HepG2 (cell line): ENCODE results near the gene TNFRSF9. TPM values are rescaled to one million over a fixed set of nuclear protein-coding genes. Genes with fewer than 3 reads are reported as not detected.

Experiments
- ATF3 ChIP-seq: sonication (generic); formaldehyde crosslinking; IDR thresholded peaks from 2 replicates; pipeline ENCODE4 v1.4.0; 2020; ENCODE audit warnings: missing genetic modification reagents
- GRHL1 ChIP-seq: sonication (generic); formaldehyde crosslinking; conservative IDR thresholded peaks from 2 replicates; pipeline ENCODE4 v1.8.0; 2022; ENCODE audit warnings: missing genetic modification reagents
- KLF13 ChIP-seq: sonication (generic); formaldehyde crosslinking; IDR thresholded peaks from 2 replicates; pipeline ENCODE4 v1.4.0; 2020; ENCODE audit warnings: mild to moderate bottlenecking, missing genetic modification reagents
- RARA ChIP-seq: IDR thresholded peaks from 2 replicates; pipeline ENCODE4 v1.6.1; 2016; ENCODE audit warnings: missing genetic modification reagents, missing compliant biosample characterization
- ZBTB40 ChIP-seq, 2 experiments: fragments of 450-650 bp in 1 of 2; sonication (generic) in 1 of 2; formaldehyde crosslinking in 1 of 2; IDR thresholded peaks; 2 replicates each; pipeline versions ENCODE4 v1.6.1 to v1.8.0; 2016 to 2022; ENCODE audit warnings: antibody characterized with exemption in 1 of 2, mild to moderate bottlenecking in 1 of 2, missing genetic modification reagents in 1 of 2
- ZNF432 ChIP-seq: sonication (generic); formaldehyde crosslinking; IDR thresholded peaks from 2 replicates; pipeline ENCODE4 v1.5.0; 2020; ENCODE audit warnings: missing genetic modification reagents, mild to moderate bottlenecking, borderline replicate concordance
- ZNF639 ChIP-seq: conservative IDR thresholded peaks from 2 replicates; pipeline ENCODE4 v1.6.1; 2018; ENCODE audit warnings: missing genetic modification reagents
- ZNF678 ChIP-seq: sonication (generic); formaldehyde crosslinking; IDR thresholded peaks from 2 replicates; pipeline ENCODE4 v1.4.0; 2020; ENCODE audit warnings: mild to moderate bottlenecking, missing genetic modification reagents
- ZSCAN30 ChIP-seq: sonication (generic); formaldehyde crosslinking; IDR thresholded peaks from 2 replicates; pipeline ENCODE4 v1.5.0; 2020; ENCODE audit warnings: mild to moderate bottlenecking, missing genetic modification reagents
- polyA plus RNA-seq, 8 experiments: library from polyadenylated mRNA; depleted of rRNA in 3 of 8; stranded (reverse) in 7 of 8; unstranded in 1 of 8; fragments of >200 nt; fragmentation: Illumina TruSeq in 4 of 8; extraction: Trizol in 4 of 8; gene quantifications; 2 replicates each; pipeline versions ENCODE4 v1.2.1 to v1.2.3, GENCODE V29; 2011 to 2016; ENCODE audit warnings: low read depth in 4 of 8, missing spikeins in 1 of 8, mixed read lengths in 1 of 8; ENCODE audit not compliant: insufficient read depth in 1 of 8
- total RNA-seq, 5 experiments: library from RNA; depleted of rRNA; stranded (reverse); fragments of >200 nt; fragmentation: Illumina TruSeq; extraction: Trizol; gene quantifications; 2 replicates each; pipeline ENCODE4 v1.2.3, GENCODE V29; 2016; ENCODE audit warnings: low read depth in 1 of 5
- TF ChIP-seq, protein P1 (sequence below): sonication (generic); formaldehyde crosslinking; IDR thresholded peaks from 2 replicates; pipeline ENCODE4 v1.9.0; 2021; ENCODE audit warnings: missing genetic modification reagents, mild to moderate bottlenecking, borderline replicate concordance
- TF ChIP-seq, protein P2 (sequence below): sonication (generic); formaldehyde crosslinking; IDR thresholded peaks from 2 replicates; pipeline ENCODE4 v1.5.0; 2020; ENCODE audit warnings: missing genetic modification reagents
- TF ChIP-seq, protein P3 (sequence below): IDR thresholded peaks from 2 replicates; pipeline ENCODE4 v1.6.1; 2016; ENCODE audit warnings: mild to moderate bottlenecking, missing biosample characterization, missing genetic modification reagents

TNFRSF9 gene
- total and polyA plus RNA-seq, 2 of the 13 experiments (the other 11 are each of a cell fraction or from before 2014, with no cell fraction given): 0.07 TPM; not detected in 1

DNA sequence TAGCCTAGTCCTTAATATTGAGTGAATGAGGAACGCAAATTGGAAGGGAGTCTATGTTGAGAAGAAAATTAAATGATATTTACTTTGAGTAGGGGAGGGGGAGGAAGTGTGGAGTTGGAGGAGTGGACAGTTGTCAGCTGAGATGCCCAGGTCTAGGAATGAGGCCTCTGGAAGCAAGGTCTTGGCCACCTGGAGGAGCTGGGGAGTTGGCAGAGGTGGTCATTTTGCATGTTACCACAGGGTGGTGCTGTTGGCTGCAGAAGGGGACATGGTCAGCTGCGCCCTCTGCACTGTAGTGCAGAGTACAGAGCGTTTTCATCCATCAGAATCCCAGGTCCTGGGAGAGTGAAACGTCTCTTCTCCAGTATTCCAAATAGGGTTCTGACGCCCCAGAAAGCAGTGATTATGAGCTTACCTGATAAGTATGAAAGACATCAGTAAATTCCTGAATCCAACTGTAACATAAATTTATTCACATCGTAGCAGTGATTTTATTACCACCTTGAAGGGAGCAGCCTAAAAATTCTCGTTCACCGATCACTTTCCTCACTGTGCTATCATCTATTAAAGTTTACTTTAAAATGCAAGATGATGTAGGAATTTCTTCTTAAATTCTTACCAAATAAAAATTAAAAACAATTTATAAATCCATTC lies 34.7 kb upstream of the TNFRSF9 start (continued):
- no peak for TF ChIP-seq ZNF432 (CRISPR knock-in tag)
- no peak for TF ChIP-seq RARA
- TF ChIP-seq ZNF639 (CRISPR knock-in tag): no peak
- TF ChIP-seq GRHL1 (CRISPR knock-in tag): no peak
- no peak for TF ChIP-seq ZSCAN30 (CRISPR knock-in tag)
- TF ChIP-seq, protein P1, sequence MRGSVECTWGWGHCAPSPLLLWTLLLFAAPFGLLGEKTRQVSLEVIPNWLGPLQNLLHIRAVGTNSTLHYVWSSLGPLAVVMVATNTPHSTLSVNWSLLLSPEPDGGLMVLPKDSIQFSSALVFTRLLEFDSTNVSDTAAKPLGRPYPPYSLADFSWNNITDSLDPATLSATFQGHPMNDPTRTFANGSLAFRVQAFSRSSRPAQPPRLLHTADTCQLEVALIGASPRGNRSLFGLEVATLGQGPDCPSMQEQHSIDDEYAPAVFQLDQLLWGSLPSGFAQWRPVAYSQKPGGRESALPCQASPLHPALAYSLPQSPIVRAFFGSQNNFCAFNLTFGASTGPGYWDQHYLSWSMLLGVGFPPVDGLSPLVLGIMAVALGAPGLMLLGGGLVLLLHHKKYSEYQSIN (CRISPR knock-in tag): no peak
- no peak for TF ChIP-seq ATF3 (CRISPR knock-in tag)
- no peak for TF ChIP-seq KLF13 (CRISPR knock-in tag)
- TF ChIP-seq, protein P2, sequence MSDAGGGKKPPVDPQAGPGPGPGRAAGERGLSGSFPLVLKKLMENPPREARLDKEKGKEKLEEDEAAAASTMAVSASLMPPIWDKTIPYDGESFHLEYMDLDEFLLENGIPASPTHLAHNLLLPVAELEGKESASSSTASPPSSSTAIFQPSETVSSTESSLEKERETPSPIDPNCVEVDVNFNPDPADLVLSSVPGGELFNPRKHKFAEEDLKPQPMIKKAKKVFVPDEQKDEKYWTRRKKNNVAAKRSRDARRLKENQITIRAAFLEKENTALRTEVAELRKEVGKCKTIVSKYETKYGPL (CRISPR knock-in tag): no peak
- no peak for TF ChIP-seq ZBTB40 (IDR thresholded peaks at IDR 0.05)
- TF ChIP-seq ZBTB40 (CRISPR knock-in tag; IDR thresholded peaks at IDR 0.05): no peak
- TF ChIP-seq, protein P3, sequence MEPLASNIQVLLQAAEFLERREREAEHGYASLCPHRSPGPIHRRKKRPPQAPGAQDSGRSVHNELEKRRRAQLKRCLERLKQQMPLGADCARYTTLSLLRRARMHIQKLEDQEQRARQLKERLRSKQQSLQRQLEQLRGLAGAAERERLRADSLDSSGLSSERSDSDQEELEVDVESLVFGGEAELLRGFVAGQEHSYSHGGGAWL (CRISPR knock-in tag): no peak
- no peak for TF ChIP-seq ZNF678
